ENCODE data around the gene SEMA4B.

GRCh38 chr15:90174140-90174875 lies 26.8 kb upstream of the SEMA4B start:
- TF ChIP-seq TAF1 (IDR thresholded peaks at IDR 0.05; ENCODE audit: low read depth, low read length), result no peak
- TF ChIP-seq SPI1 (IDR thresholded peaks at IDR 0.05; ENCODE audit: low read depth, low read length), result no peak
- no peak for TF ChIP-seq POLR2A (IDR thresholded peaks at IDR 0.05; ENCODE audit: low read depth, low read length)
- no peak for TF ChIP-seq POLR2AphosphoS5 (IDR thresholded peaks at IDR 0.05; ENCODE audit: low read depth, low read length)
- no peak for TF ChIP-seq POU2F2 (IDR thresholded peaks at IDR 0.05; ENCODE audit: low read depth, low read length)
